IMR-90 (cell line): Measurements from ENCODE around the gene CBFA2T3. TPM values are rescaled to one million over a fixed set of nuclear protein-coding genes. Genes with fewer than 3 reads are reported as not detected.

ENCODE experiments used
- ATAC-seq: fragments of 200-7000 bp; cut with Tn5 transposase; 2 replicates; pipeline ENCODE4 v1.9.1; 2020; ENCODE audit warnings: low read depth, mild to moderate bottlenecking, moderate library complexity
- BruUV-seq: library from RNA; stranded (reverse); fragments of 400-500 nt; replicated peaks from 2 replicates; lab custom pipeline; 2021; lab: Mats Ljungman, UMichigan
- CTCF ChIA-PET: fragments of 300-600 bp; formaldehyde crosslinking; extraction: SDS; loops from one replicate; lab custom pipeline; 2021; ENCODE audit warnings: antibody characterized with exemption; lab: Yijun Ruan, JAX
- POLR2A ChIA-PET: fragments of 300-600 bp; sonication (Branson Sonifier 250); formaldehyde crosslinking; loops from one replicate; lab custom pipeline; 2022; ENCODE audit warnings: antibody characterized with exemption; ENCODE audit not compliant: unreplicated experiment; lab: Charles Lee
- DNase-seq: peaks from one replicate; pipeline ENCODE4 v3.0.0; 2013
- H2AFZ ChIP-seq: replicated peaks from 2 replicates; pipeline ENCODE3; 2013; ENCODE audit warnings: low read length, mild to moderate bottlenecking; ENCODE audit not compliant: poor library complexity
- H2AK5ac ChIP-seq: 2 replicates; pipeline ENCODE4 v1.6.1; 2013; ENCODE audit warnings: low read depth, low read length, inconsistent platforms
- H2AK9ac ChIP-seq: replicated peaks from 2 replicates; pipeline ENCODE3; 2013; ENCODE audit warnings: mild to moderate bottlenecking, low read depth, low read length, moderate library complexity; ENCODE audit not compliant: poor library complexity
- H2BK120ac ChIP-seq: 2 replicates; pipeline ENCODE4 v1.6.1; 2013; ENCODE audit warnings: low read depth, low read length, inconsistent platforms
- H2BK15ac ChIP-seq: 3 replicates; pipeline ENCODE4 v1.6.1; 2013; ENCODE audit warnings: low read depth, low read length, inconsistent platforms
- H2BK20ac ChIP-seq: 2 replicates; pipeline ENCODE4 v1.6.1; 2013; ENCODE audit warnings: low read depth, mild to moderate bottlenecking, inconsistent platforms, low read length, moderate library complexity
- H2BK5ac ChIP-seq: 2 replicates; pipeline ENCODE4 v1.6.1; 2013; ENCODE audit warnings: mild to moderate bottlenecking, low read depth, low read length, inconsistent platforms; ENCODE audit not compliant: poor library complexity, severe bottlenecking
- H3K14ac ChIP-seq: replicated peaks from 2 replicates; pipeline ENCODE4 v1.6.1; 2013; ENCODE audit warnings: low read depth, low read length, inconsistent platforms
- H3K18ac ChIP-seq: 2 replicates; pipeline ENCODE4 v1.6.1; 2013; ENCODE audit warnings: low read depth, low read length, control low read depth
- H3K23ac ChIP-seq: 2 replicates; pipeline ENCODE4 v1.6.1; 2013; ENCODE audit warnings: low read depth, low read length, inconsistent platforms
- H3K27ac ChIP-seq: 2 replicates; pipeline ENCODE4 v1.5.1; 2013; ENCODE audit warnings: mild to moderate bottlenecking, control low read depth, low read length; ENCODE audit not compliant: insufficient read depth
- H3K27me3 ChIP-seq: 2 replicates; pipeline ENCODE4 v1.6.1; 2013; ENCODE audit warnings: low read length; ENCODE audit not compliant: control insufficient read depth, insufficient read depth
- H3K36me3 ChIP-seq: 2 replicates; pipeline ENCODE4 v1.6.1; 2013; ENCODE audit warnings: low read length, mixed read lengths; ENCODE audit not compliant: control insufficient read depth, insufficient read depth
- H3K4ac ChIP-seq: 2 replicates; pipeline ENCODE4 v1.6.1; 2013; ENCODE audit warnings: low read depth, low read length, inconsistent platforms
- H3K4me1 ChIP-seq: 2 replicates; pipeline ENCODE4 v1.6.1; 2013; ENCODE audit warnings: low read length, mixed read lengths; ENCODE audit not compliant: control insufficient read depth, insufficient read depth
- H3K4me2 ChIP-seq: 2 replicates; pipeline ENCODE4 v1.6.1; 2013; ENCODE audit warnings: low read depth, mild to moderate bottlenecking, control low read depth, low read length, moderate library complexity
- H3K4me3 ChIP-seq: 2 replicates; pipeline ENCODE4 v1.5.1; 2013; ENCODE audit warnings: low read depth, mild to moderate bottlenecking, control low read depth, low read length, moderate library complexity; ENCODE audit not compliant: insufficient read depth
- H3K56ac ChIP-seq: 2 replicates; pipeline ENCODE4 v1.6.1; 2013; ENCODE audit warnings: low read length, inconsistent platforms; ENCODE audit not compliant: insufficient read depth; ENCODE audit errors: extremely low read depth
- H3K79me1 ChIP-seq, 2 experiments: 2 replicates each; pipeline ENCODE4 v1.6.1; 2013; ENCODE audit warnings: low read length in 2 of 2, inconsistent platforms in 1 of 2, low read depth in 1 of 2
- H3K9ac ChIP-seq: 2 replicates; pipeline ENCODE4 v1.6.1; 2013; ENCODE audit warnings: low read depth, low read length, control low read depth
- H3K9me1 ChIP-seq: 2 replicates; pipeline ENCODE4 v1.6.1; 2013; ENCODE audit warnings: low read length, inconsistent platforms; ENCODE audit not compliant: insufficient read depth
- H3K9me3 ChIP-seq: 2 replicates; pipeline ENCODE4 v1.6.1; 2013; ENCODE audit warnings: low read length; ENCODE audit not compliant: control insufficient read depth, insufficient read depth
- H4K20me1 ChIP-seq: 2 replicates; pipeline ENCODE4 v1.6.1; 2013; ENCODE audit warnings: low read length, inconsistent platforms; ENCODE audit not compliant: insufficient read depth
- H4K5ac ChIP-seq: 2 replicates; pipeline ENCODE4 v1.6.1; 2013; ENCODE audit warnings: mild to moderate bottlenecking, low read depth, low read length, control low read depth
- H4K8ac ChIP-seq, 2 experiments: 2 replicates each; pipeline ENCODE4 v1.6.1; 2013; ENCODE audit warnings: low read depth in 2 of 2, low read length in 2 of 2, control low read depth in 1 of 2, inconsistent platforms in 1 of 2
- H4K91ac ChIP-seq: 2 replicates; pipeline ENCODE4 v1.6.1; 2013; ENCODE audit warnings: low read depth, low read length, inconsistent platforms; ENCODE audit not compliant: insufficient read depth
- BHLHE40 ChIP-seq: fragments of 150-350 bp; IDR thresholded peaks from 2 replicates; pipeline ENCODE4 v1.6.1; 2016; ENCODE audit warnings: mild to moderate bottlenecking, low read depth, low read length
- CEBPB ChIP-seq: IDR thresholded peaks from 2 replicates; pipeline ENCODE4 v1.6.1; 2012; ENCODE audit warnings: low read depth, low read length, improper control_type of control experiment
- CHD1 ChIP-seq: IDR thresholded peaks from 2 replicates; pipeline ENCODE4 v1.6.1; 2012; ENCODE audit warnings: low read depth, low read length, improper control_type of control experiment
- MAFK ChIP-seq: IDR thresholded peaks from 2 replicates; pipeline ENCODE4 v1.6.1; 2012; ENCODE audit warnings: low read depth, low read length, improper control_type of control experiment
- MXI1 ChIP-seq: IDR thresholded peaks from 2 replicates; pipeline ENCODE4 v1.6.1; 2012; ENCODE audit warnings: low read depth, mild to moderate bottlenecking, low read length, moderate library complexity, borderline replicate concordance
- POLR2A ChIP-seq: IDR thresholded peaks from 2 replicates; pipeline ENCODE4 v1.6.1; 2012; ENCODE audit warnings: mild to moderate bottlenecking, low read depth, low read length
- RAD21 ChIP-seq: IDR thresholded peaks from 2 replicates; pipeline ENCODE4 v1.6.1; 2012; ENCODE audit warnings: low read length, improper control_type of control experiment
- RFX5 ChIP-seq: IDR thresholded peaks from 2 replicates; pipeline ENCODE4 v1.8.0; 2012; ENCODE audit warnings: low read depth, mild to moderate bottlenecking, low read length, moderate library complexity
- SMC3 ChIP-seq: fragments of 150-350 bp; IDR thresholded peaks from 2 replicates; pipeline ENCODE4 v1.6.1; 2016; ENCODE audit warnings: low read depth, mild to moderate bottlenecking, antibody characterized with exemption, low read length, moderate library complexity
- USF2 ChIP-seq: fragments of 150-350 bp; IDR thresholded peaks from 2 replicates; pipeline ENCODE4 v1.6.1; 2017; ENCODE audit warnings: mild to moderate bottlenecking, antibody characterized with exemption, low read length, low read depth
- WGBS, 2 experiments: methylation state at CpG; one replicate each; pipeline versions ENCODE4 v1.1.5 to v1.1.7; 2013; ENCODE audit warnings: missing lambda C conversion rate in 2 of 2; ENCODE audit not compliant: insufficient read length in 1 of 2; ENCODE audit errors: extremely low coverage in 2 of 2; 5-methylcytosine and 5-hydroxymethylcytosine counted together
- dilution Hi-C: fragments of 300-500 bp; cut with HindIII; formaldehyde crosslinking; loops from one replicate; pipeline ENCODE4 v1.14.3; 2018; ENCODE audit warnings: low sequenced_read_pairs; ENCODE audit not compliant: unreplicated experiment
- in situ Hi-C: fragments of 300-500 bp; cut with MboI; formaldehyde crosslinking; loops from 3 replicates; pipeline ENCODE4 v1.14.3; 2019; ENCODE audit warnings: low sequenced_read_pairs, inconsistent platforms, mixed read lengths
- intact Hi-C: fragments of 100-400 bp; cut with micrococcal nuclease; formaldehyde crosslinking; loops from 2 replicates; pipeline ENCODE4 v1.10.0; 2022
- polyA plus RNA-seq, 3 experiments: library from polyadenylated mRNA; depleted of rRNA; stranded (reverse); fragments of >200 nt; gene quantifications; 2 replicates each; pipeline ENCODE4 v1.2.3, GENCODE V29; 2012; ENCODE audit warnings: low replicate concordance in 1 of 3
- total RNA-seq: library from RNA; depleted of rRNA; stranded (reverse); fragments of >200 nt; gene quantifications from 2 replicates; pipeline ENCODE4 v1.2.3, GENCODE V29; 2012

Gene CBFA2T3
- total and polyA plus RNA-seq, 2 of the 4 experiments (the other 2 are of a cell fraction), result not detected

GRCh38 chr16:88968589-88969280 is 8.3 kb downstream of the CBFA2T3 start:
- H3K14ac ChIP-seq, result no peak overlapping the region
- BruUV-seq, result no TSS peak
- ChIA-PET POLR2A (no interaction called here), CTCF (no interaction called here)
- no peaks in the 10 kb centered on the region for H3K79me1 ChIP-seq
- H3K4me2 ChIP-seq, result no peak overlapping the region
- peaks cover 73% of the 10 kb centered on the region for H3K27me3 ChIP-seq
- H4K91ac ChIP-seq, result no peak overlapping the region
- ATAC-seq, result no peak
- no peak overlapping the region for H3K56ac ChIP-seq
- no peak overlapping the region for H2AK9ac ChIP-seq
- DNase-seq, result no peak
- 65% methylated on average over 12 of the region's 31 CpGs; no CpG with 5 or more reads in 1 of the 2 experiments for WGBS, 2 experiments
- no peak overlapping the region for H3K18ac ChIP-seq
- no peak overlapping the region for H3K4me3 ChIP-seq
- H2BK5ac ChIP-seq, result no peak overlapping the region
- H2BK20ac ChIP-seq, result no peak overlapping the region
- dilution Hi-C loops, result no loop called here
- no peaks in the 10 kb centered on the region for H3K4me1 ChIP-seq
- no peak overlapping the region for H3K23ac ChIP-seq
- no peaks in the 10 kb centered on the region for H3K9me3 ChIP-seq
- H2BK120ac ChIP-seq, result no peak overlapping the region
- no peak overlapping the region for H3K4ac ChIP-seq
- H4K5ac ChIP-seq, result no peak overlapping the region
- no peak overlapping the region for H2AFZ ChIP-seq
- TF ChIP-seq RAD21 (no peak), MAFK (no peak), POLR2A (no peak), MXI1 (no peak), BHLHE40 (no peak), SMC3 (no peak), USF2 (no peak), CEBPB (no peak), CHD1 (no peak), RFX5 (no peak)
- in situ Hi-C loops, result no loop called here
- H2AK5ac ChIP-seq, result no peak overlapping the region
- H3K9ac ChIP-seq, result no peak overlapping the region
- H2BK15ac ChIP-seq, result no peak overlapping the region
- intact Hi-C loops, result no loop called here
- no peaks in the 10 kb centered on the region for H3K36me3 ChIP-seq
- H3K27ac ChIP-seq, result no peak overlapping the region
- H4K8ac ChIP-seq, result no peak overlapping the region
- H3K9me1 ChIP-seq, result no peaks in the 10 kb centered on the region
- H4K20me1 ChIP-seq, result no peaks in the 10 kb centered on the region
